Endometrial microvascular endothelial cells (primary cell): ENCODE measurements around the gene APOA1. TPM values are rescaled to one million over a fixed set of nuclear protein-coding genes. Genes with fewer than 3 reads are reported as not detected.
"Not testable (repeated sequence)": the region's sequence is repeated elsewhere in the genome, so short reads cannot be mapped to it uniquely, and the experiment has no call there.

Experiments
- in situ Hi-C: cut with HindIII; loops from 2 replicates; pipeline ENCODE4 v1.10.0; 2017; ENCODE audit warnings: low sequenced_read_pairs, low pct_unique_long_range_greater_than_20kb; ENCODE audit errors: inconsistent ontology term
- total RNA-seq: library from RNA; depleted of rRNA; stranded (reverse); fragments of >200 nt; gene quantifications from one replicate; pipeline ENCODE4 v1.2.3, GENCODE V29; 2015; ENCODE audit errors: inconsistent ontology term

Gene APOA1
- total RNA-seq, 1 donor from 2014 or later, result not detected

- in situ Hi-C loops, result no loop called here
Observed at GRCh38 chr11:116825854-116826750, 11.3 kb downstream of the APOA1 start.

- in situ Hi-C loops, result no loop called here
Observed at GRCh38 chr11:116825434-116825833, 12.0 kb downstream of the APOA1 start.

GRCh38 chr11:116823031-116823843, 14.2 kb downstream of the APOA1 start, which contains the start of gene APOA4:
APOA4 (minus strand) TSS chr11:116823304; CDS start chr11:116823191, 113 bp downstream.
- in situ Hi-C loops, result no loop called here

- in situ Hi-C loops, result no loop called here
Observed at GRCh38 chr11:116822575-116822974, 14.8 kb downstream of the APOA1 start.

GRCh38 chr11:116821050-116821918, 16.1 kb downstream of the APOA1 start:
- in situ Hi-C loops, result no loop called here

GRCh38 chr11:116819049-116819448, 18.4 kb downstream of the APOA1 start:
- in situ Hi-C loops, result no loop called here

GRCh38 chr11:116814502-116814901, 22.9 kb downstream of the APOA1 start:
- in situ Hi-C loops, result no loop called here

GRCh38 chr11:116813781-116814471, 23.5 kb downstream of the APOA1 start:
- in situ Hi-C loops, result no loop called here

- in situ Hi-C loops, result no loop called here
Observed at GRCh38 chr11:116813170-116813569, 24.3 kb downstream of the APOA1 start.

GRCh38 chr11:116812109-116812508, 25.3 kb downstream of the APOA1 start:
- in situ Hi-C loops, result no loop called here

GRCh38 chr11:116811194-116811593, 26.2 kb downstream of the APOA1 start:
- in situ Hi-C loops, result no loop called here

GRCh38 chr11:116808262-116809175, 28.9 kb downstream of the APOA1 start:
- in situ Hi-C loops, result no loop called here

GRCh38 chr11:116807601-116808261, 29.7 kb downstream of the APOA1 start:
- in situ Hi-C loops, result no loop called here

GRCh38 chr11:116804001-116804400, 33.4 kb downstream of the APOA1 start:
- in situ Hi-C loops, result no loop called here

- in situ Hi-C loops, result not testable (repeated sequence)
Observed at GRCh38 chr11:116801662-116802061, 35.8 kb downstream of the APOA1 start.

GRCh38 chr11:116800610-116801009, 36.8 kb downstream of the APOA1 start:
- in situ Hi-C loops, result no loop called here

GRCh38 chr11:116798368-116798767, 39.1 kb downstream of the APOA1 start:
- in situ Hi-C loops, result no loop called here
